NCI-H2196 treated with DMSO at 0.1 percent for 48 hours (cell line): ENCODE data around the gene MAN1C1.
"Not testable (repeated sequence)": the region's sequence is repeated elsewhere in the genome, so short reads cannot be mapped to it uniquely, and the experiment has no call there.

ENCODE experiments used
- DNase-seq: peaks from one replicate; lab custom pipeline; 2025; ENCODE audit not compliant: unreplicated experiment; lab: John Stamatoyannopoulos, UW

Gene MAN1C1

GRCh38 chr1:25653558-25653957 lies 37.0 kb downstream of the MAN1C1 start:
- DNase-seq = no peak

GRCh38 chr1:25654109-25654660 lies 37.6 kb downstream of the MAN1C1 start:
- DNase-seq = no peak

DNA sequence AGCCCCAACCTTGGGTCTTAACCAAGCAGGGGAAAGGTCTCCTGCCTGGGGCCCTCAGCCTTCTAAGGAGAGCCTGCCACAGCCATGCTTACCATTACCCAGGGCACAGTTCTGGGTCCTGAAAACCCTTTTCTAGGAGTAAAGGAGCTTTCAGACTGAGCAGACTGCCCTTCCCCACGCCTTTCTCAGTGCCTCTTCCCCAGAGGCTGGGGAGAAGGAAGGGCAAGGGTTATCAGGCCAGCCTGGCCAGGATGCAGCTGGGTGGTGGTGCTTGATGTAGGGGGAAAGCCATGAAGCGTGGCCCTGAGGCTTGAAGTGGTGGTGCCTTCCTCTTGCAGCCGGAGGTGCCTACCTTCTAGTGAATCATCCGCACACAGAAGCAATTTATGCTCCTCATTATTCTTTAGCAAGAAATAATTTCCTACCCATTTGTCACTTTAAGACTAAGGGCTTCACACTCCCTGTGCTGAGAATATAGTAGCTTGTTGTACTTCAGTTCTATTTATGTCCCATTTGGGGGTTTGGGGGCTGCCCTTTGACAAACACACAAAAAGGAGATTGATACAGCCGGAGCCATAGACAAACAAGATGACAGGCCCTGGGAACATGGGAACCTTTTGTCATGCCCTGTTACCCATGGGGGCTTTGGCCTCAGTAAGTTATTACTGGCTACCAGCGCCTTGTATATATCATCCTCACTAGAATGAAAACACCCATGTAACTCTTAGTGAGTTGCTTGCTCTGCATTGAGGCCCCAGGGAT lies 40.7 kb downstream of the MAN1C1 start:
- DNase-seq = no peak

- DNase-seq = no peak
Observed at GRCh38 chr1:25657883-25658760, 41.5 kb downstream of the MAN1C1 start.

- no peak for DNase-seq
Observed at GRCh38 chr1:25658791-25659431, 42.3 kb downstream of the MAN1C1 start.

DNA sequence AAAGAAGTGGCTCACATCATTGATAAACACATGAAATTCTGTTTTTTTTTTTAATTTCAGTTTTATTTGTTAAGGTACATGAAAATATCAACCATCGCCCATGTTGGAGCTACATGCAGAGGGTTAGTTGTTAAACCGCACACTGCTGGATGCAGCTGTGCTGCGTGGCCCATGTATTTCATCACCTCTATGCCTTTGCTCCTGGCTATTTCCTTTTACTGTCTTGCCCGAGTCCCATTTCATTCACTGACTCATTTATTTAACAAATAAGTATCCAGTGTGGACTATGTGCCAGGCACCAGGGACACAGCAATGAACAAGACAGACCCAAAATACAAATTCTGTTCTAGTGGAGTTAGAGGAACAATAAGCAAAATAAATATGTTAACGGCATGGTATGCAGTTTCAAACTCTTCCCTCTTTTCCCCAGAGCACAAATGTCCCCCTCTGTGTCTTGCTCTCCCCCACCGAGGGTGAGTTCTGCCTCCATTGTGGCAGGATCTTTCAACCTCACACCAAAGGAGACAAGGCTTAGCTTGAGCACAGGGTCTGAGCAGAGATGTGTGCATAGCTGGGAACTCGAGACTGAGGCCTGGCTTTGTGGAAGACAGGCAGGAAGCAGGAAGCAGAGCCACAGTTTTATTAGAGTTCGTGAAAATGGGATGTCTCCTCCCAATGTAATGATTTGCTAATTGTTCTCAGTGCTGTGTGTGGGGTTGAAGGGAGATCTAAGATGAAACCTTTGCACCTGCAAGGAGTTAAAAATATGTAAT lies 44.6 kb downstream of the MAN1C1 start:
- DNase-seq = no peak

GRCh38 chr1:25662061-25662460 lies 45.5 kb downstream of the MAN1C1 start:
- no peak for DNase-seq

DNA sequence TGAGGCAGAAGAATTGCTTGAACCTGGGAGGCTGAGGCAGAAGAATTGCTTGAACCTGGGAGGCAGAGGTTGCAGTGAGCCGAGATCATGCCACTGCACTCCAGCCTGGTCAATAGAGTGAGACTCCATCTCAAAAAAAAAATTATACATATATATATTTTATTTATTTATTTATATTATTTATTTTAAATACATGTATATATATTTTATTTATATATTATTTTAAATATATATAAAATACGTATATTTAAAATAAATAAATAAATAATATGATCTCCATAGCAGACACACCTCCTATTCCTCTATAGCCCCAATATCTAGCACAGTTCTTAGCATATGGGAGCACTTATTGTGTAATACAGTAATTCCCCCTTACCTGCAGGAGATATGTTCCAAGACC lies 46.4 kb downstream of the MAN1C1 start:
- not testable (repeated sequence) for DNase-seq

GRCh38 chr1:25664357-25665199 lies 48.0 kb downstream of the MAN1C1 start:
- no peak for DNase-seq

GRCh38 chr1:25666460-25666859 lies 49.9 kb downstream of the MAN1C1 start:
- DNase-seq = no peak

DNA sequence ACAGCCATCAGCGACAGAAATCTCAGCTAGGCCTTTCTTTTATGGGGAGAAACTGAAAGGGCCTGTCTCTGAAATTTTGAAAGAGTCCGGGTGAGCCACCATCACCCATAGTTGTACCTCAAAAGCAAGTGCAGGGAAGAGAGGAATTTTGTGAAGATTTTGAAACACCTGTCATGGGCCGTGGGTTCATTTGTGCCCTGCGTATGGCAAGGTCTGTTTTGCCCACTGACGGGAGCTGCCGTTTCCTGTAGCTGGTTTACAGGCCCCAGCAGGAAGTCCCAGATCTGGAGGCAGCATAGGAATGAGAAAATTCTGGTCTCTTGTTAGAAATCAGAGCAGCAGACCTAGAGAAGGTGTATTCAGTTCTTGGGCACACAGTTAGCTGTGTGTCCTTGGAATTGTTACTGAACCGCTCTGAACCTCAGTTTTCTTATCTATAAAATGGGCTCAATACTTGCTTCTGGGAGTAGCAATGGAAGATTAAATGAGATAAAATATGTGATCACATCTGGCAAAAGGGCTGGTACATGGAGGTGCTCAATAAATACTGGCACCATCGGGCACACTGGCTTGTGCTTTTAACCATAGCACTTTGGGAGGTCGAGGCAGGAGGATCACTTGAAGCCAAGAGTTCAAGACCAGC lies 52.5 kb downstream of the MAN1C1 start:
- no peak for DNase-seq

- no peak for DNase-seq
Observed at GRCh38 chr1:25669781-25670567, 53.4 kb downstream of the MAN1C1 start.

GRCh38 chr1:25671929-25672328 lies 55.3 kb downstream of the MAN1C1 start:
- DNase-seq = no peak

GRCh38 chr1:25672763-25673409 lies 56.3 kb downstream of the MAN1C1 start:
- DNase-seq = peak; percentile 28

DNA sequence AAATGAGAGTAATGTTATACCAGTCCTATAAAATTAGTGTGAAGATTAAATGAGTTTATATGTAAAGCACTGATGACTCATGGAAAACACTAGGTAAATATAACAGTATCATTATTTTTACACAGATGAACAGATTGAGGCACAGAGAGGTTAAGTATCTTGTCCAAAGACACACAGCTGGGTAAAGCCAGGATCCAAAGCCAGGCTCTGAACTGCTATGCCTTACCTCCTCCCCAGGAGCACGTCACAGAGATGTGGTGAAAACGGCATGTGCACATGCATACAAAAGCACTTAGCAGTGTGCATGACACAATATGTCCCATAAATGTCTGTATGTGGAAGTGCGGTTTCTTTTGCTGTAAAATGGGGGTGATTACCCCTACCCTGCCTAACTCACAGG lies 56.9 kb downstream of the MAN1C1 start:
- no peak for DNase-seq

- DNase-seq = no peak
Observed at GRCh38 chr1:25673962-25674806, 57.6 kb downstream of the MAN1C1 start.

DNA sequence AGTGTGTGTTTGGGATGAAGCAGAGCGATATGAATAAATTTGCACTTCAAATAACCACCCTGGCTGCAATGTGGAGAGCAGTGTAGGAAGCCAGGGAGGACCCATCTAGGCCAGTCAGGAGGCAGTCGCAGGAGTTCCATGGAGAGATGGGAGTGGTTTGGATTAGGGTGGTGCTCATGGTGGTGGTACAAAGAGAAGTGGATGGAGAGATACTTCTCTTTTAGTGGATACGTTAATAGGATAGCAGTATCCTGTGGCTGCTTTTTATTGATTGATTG lies 58.2 kb downstream of the MAN1C1 start:
- DNase-seq = no peak
